Measurements from ENCODE around the gene RAB28.

GRCh38 chr4:13476915-13477314 is 7.2 kb downstream of the RAB28 start:
- TF ChIP-seq EZH2phosphoT487 (IDR thresholded peaks at IDR 0.05; ENCODE audit: borderline replicate concordance, low read depth, low read length) (no peak), CTCF (conservative IDR thresholded peaks at IDR 0.05; ENCODE audit: low read length) (no peak)
